Measurements from ENCODE around the gene TTC7B.
A peak's percentile ranks its signal among the peaks of the same experiment; 100 is the strongest.

Gene TTC7B

GRCh38 chr14:90567191-90567590, 249.0 kb downstream of the TTC7B start:
- Histone ChIP-seq H3K9me3 (replicated peaks in 1 of 2; ENCODE audit: control insufficient read depth in 2 of 2, insufficient read depth in 1 of 2, low read depth in 1 of 2, low read length in 2 of 2) (peaks cover 0 to 3% of the 10 kb centered on the region in 2 donors), H4K8ac (ENCODE audit: low read depth, low read length) (no peak overlapping the region), H3K4me2 (ENCODE audit: insufficient read depth, low read length, poor library complexity, severe bottlenecking) (no peak overlapping the region), H2BK15ac (ENCODE audit: low read length) (peak overlapping the region; percentile 30), H2AFZ (ENCODE audit: low read length) (no peak overlapping the region), H3K36me3 (replicated peaks in 1 of 2; ENCODE audit: control insufficient read depth in 2 of 2, insufficient read depth in 2 of 2, low read length in 2 of 2) (peaks cover 0 to 5% of the 10 kb centered on the region in 2 donors), H3K18ac (ENCODE audit: low read length) (peak overlapping the region; percentile 62), H4K91ac (ENCODE audit: low read depth, low read length, poor library complexity) (no peak overlapping the region), H3K9ac (ENCODE audit: low read depth, low read length, poor library complexity) (no peak overlapping the region), H3K27ac (replicated peaks; ENCODE audit: low read length) (peak overlapping the region; percentile 8), H2BK120ac (ENCODE audit: low read depth, low read length) (no peak overlapping the region), H3K4ac (ENCODE audit: low read length) (peak overlapping the region; percentile 1), H3K27me3 (ENCODE audit: control insufficient read depth in 3 of 3, insufficient read depth in 3 of 3, low read depth in 1 of 3, low read length in 3 of 3) (no peaks in the 10 kb centered on the region), H3K79me1 (ENCODE audit: low read depth, low read length) (no peaks in the 10 kb centered on the region), H3K14ac (ENCODE audit: low read length) (no peak overlapping the region), H3K4me3 (ENCODE audit: low read length in 2 of 2) (no peak overlapping the region), H3K4me1 (ENCODE audit: control insufficient read depth in 2 of 2, insufficient read depth in 1 of 2, low read depth in 1 of 2, low read length in 2 of 2) (peaks cover 8 to 28% of the 10 kb centered on the region in 2 donors), H2BK12ac (ENCODE audit: low read length) (peak overlapping the region; percentile 53), H2BK5ac (ENCODE audit: low read length) (peak overlapping the region; percentile 8), H3K23ac (ENCODE audit: low read depth, low read length, poor library complexity) (no peak overlapping the region), H2AK5ac (ENCODE audit: low read depth, low read length) (peak overlapping the region; percentile 57)
- WGBS, 2 donors (ENCODE audit: extremely low coverage in 2 of 2, insufficient read length in 2 of 2, insufficient replicate concordance in 1 of 2): no CpG with 5 or more reads among the region's 11 CpGs
- DNase-seq (ENCODE audit: low spot score): no peak

- Histone ChIP-seq H2BK5ac (ENCODE audit: low read length) (no peak overlapping the region), H3K4me1 (ENCODE audit: control insufficient read depth in 2 of 2, insufficient read depth in 1 of 2, low read depth in 1 of 2, low read length in 2 of 2) (peaks cover 8 to 28% of the 10 kb centered on the region in 2 donors), H2AK5ac (ENCODE audit: low read depth, low read length) (no peak overlapping the region), H3K4me2 (ENCODE audit: insufficient read depth, low read length, poor library complexity, severe bottlenecking) (no peak overlapping the region), H3K18ac (ENCODE audit: low read length) (peak overlapping the region; percentile 23), H3K23ac (ENCODE audit: low read depth, low read length, poor library complexity) (no peak overlapping the region), H4K8ac (ENCODE audit: low read depth, low read length) (no peak overlapping the region), H3K9me3 (replicated peaks in 1 of 2; ENCODE audit: control insufficient read depth in 2 of 2, insufficient read depth in 1 of 2, low read depth in 1 of 2, low read length in 2 of 2) (peaks cover 0 to 3% of the 10 kb centered on the region in 2 donors), H3K14ac (ENCODE audit: low read length) (no peak overlapping the region), H3K9ac (ENCODE audit: low read depth, low read length, poor library complexity) (no peak overlapping the region), H3K79me1 (ENCODE audit: low read depth, low read length) (no peaks in the 10 kb centered on the region), H3K36me3 (replicated peaks in 1 of 2; ENCODE audit: control insufficient read depth in 2 of 2, insufficient read depth in 2 of 2, low read length in 2 of 2) (no peaks in the 10 kb centered on the region), H2BK12ac (ENCODE audit: low read length) (no peak overlapping the region), H3K4me3 (ENCODE audit: low read length in 2 of 2) (no peak overlapping the region), H2AFZ (ENCODE audit: low read length) (no peak overlapping the region), H3K27me3 (ENCODE audit: control insufficient read depth in 3 of 3, insufficient read depth in 3 of 3, low read depth in 1 of 3, low read length in 3 of 3) (no peaks in the 10 kb centered on the region), H3K4ac (ENCODE audit: low read length) (no peak overlapping the region), H2BK15ac (ENCODE audit: low read length) (no peak overlapping the region), H3K27ac (replicated peaks; ENCODE audit: low read length) (no peak overlapping the region), H2BK120ac (ENCODE audit: low read depth, low read length) (no peak overlapping the region), H4K91ac (ENCODE audit: low read depth, low read length, poor library complexity) (no peak overlapping the region)
- DNase-seq (ENCODE audit: low spot score): no peak
- no CpG with 5 or more reads among the region's 4 CpGs for WGBS, 2 donors (ENCODE audit: extremely low coverage in 2 of 2, insufficient read length in 2 of 2, insufficient replicate concordance in 1 of 2)
Measured at GRCh38 chr14:90566481-90566880, 249.7 kb downstream of the TTC7B start.

DNA sequence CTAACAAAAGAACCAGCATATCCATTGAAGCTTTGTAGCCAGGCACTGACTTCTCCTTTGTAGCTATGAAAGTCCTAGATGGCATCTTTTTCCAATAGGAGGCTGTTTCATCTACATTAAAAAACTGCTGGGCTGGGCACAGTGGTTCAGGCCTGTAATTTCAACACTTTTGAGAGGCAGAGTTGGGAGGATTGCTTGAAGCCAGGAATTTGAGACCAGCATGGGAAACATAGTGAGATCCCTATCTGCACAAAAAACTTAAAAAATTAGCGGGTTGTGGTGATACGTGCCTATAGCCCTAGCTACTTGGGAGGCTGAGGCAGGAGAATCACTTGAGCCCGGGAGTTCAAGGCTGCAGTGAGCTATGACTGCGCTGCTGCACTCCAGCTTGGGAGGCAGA, 251.7 kb downstream of the TTC7B start:
- Histone ChIP-seq H3K79me1 (ENCODE audit: low read depth, low read length) (no peaks in the 10 kb centered on the region), H2AK5ac (ENCODE audit: low read depth, low read length) (no peak overlapping the region), H3K14ac (ENCODE audit: low read length) (no peak overlapping the region), H3K18ac (ENCODE audit: low read length) (no peak overlapping the region), H4K8ac (ENCODE audit: low read depth, low read length) (no peak overlapping the region), H3K27me3 (ENCODE audit: control insufficient read depth in 3 of 3, insufficient read depth in 3 of 3, low read depth in 1 of 3, low read length in 3 of 3) (no peaks in the 10 kb centered on the region), H3K27ac (replicated peaks; ENCODE audit: low read length) (no peak overlapping the region), H4K91ac (ENCODE audit: low read depth, low read length, poor library complexity) (no peak overlapping the region), H3K9me3 (replicated peaks in 1 of 2; ENCODE audit: control insufficient read depth in 2 of 2, insufficient read depth in 1 of 2, low read depth in 1 of 2, low read length in 2 of 2) (no peaks in the 10 kb centered on the region), H2BK120ac (ENCODE audit: low read depth, low read length) (no peak overlapping the region), H2BK5ac (ENCODE audit: low read length) (no peak overlapping the region), H3K23ac (ENCODE audit: low read depth, low read length, poor library complexity) (no peak overlapping the region), H2BK12ac (ENCODE audit: low read length) (no peak overlapping the region), H3K4me3 (ENCODE audit: low read length in 2 of 2) (no peak overlapping the region), H2AFZ (ENCODE audit: low read length) (no peak overlapping the region), H2BK15ac (ENCODE audit: low read length) (no peak overlapping the region), H3K4me1 (ENCODE audit: control insufficient read depth in 2 of 2, insufficient read depth in 1 of 2, low read depth in 1 of 2, low read length in 2 of 2) (peaks cover 8 to 32% of the 10 kb centered on the region in 2 donors), H3K9ac (ENCODE audit: low read depth, low read length, poor library complexity) (no peak overlapping the region), H3K4me2 (ENCODE audit: insufficient read depth, low read length, poor library complexity, severe bottlenecking) (no peak overlapping the region), H3K4ac (ENCODE audit: low read length) (no peak overlapping the region), H3K36me3 (replicated peaks in 1 of 2; ENCODE audit: control insufficient read depth in 2 of 2, insufficient read depth in 2 of 2, low read length in 2 of 2) (no peaks in the 10 kb centered on the region)
- DNase-seq (ENCODE audit: low spot score): no peak
- no CpG with 5 or more reads among the region's 4 CpGs for WGBS, 2 donors (ENCODE audit: extremely low coverage in 2 of 2, insufficient read length in 2 of 2, insufficient replicate concordance in 1 of 2)

DNA sequence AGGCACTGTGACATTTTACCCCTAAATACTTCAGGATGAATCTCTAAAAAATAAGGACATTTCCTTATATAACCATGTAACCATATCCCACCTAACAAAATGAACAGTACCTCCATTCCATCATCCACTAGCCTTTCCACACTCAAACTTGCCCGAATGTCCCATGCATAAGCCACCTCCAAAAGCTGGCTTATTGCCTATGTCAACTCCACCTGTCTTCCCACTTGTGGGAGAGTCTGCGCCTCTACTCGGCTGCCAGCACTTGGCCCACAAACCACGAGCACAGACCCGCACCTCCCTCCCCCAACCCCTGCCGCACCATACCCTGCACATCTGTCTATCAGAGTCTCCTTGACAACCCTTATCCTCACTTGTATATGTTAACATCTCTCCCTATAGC, 253.6 kb downstream of the TTC7B start:
- H3K4me3 ChIP-seq (ENCODE audit: low read length in 2 of 2): no peak overlapping the region
- H3K27me3 ChIP-seq (ENCODE audit: control insufficient read depth in 3 of 3, insufficient read depth in 3 of 3, low read depth in 1 of 3, low read length in 3 of 3): no peaks in the 10 kb centered on the region
- H3K4ac ChIP-seq (ENCODE audit: low read length): no peak overlapping the region
- H3K23ac ChIP-seq (ENCODE audit: low read depth, low read length, poor library complexity): no peak overlapping the region
- no peak for DNase-seq (ENCODE audit: low spot score)
- no peak overlapping the region for H2AK5ac ChIP-seq (ENCODE audit: low read depth, low read length)
- no peak overlapping the region for H3K9ac ChIP-seq (ENCODE audit: low read depth, low read length, poor library complexity)
- H4K91ac ChIP-seq (ENCODE audit: low read depth, low read length, poor library complexity): no peak overlapping the region
- H2BK12ac ChIP-seq (ENCODE audit: low read length): no peak overlapping the region
- no peaks in the 10 kb centered on the region for H3K9me3 ChIP-seq (replicated peaks in 1 of 2; ENCODE audit: control insufficient read depth in 2 of 2, insufficient read depth in 1 of 2, low read depth in 1 of 2, low read length in 2 of 2)
- H3K18ac ChIP-seq (ENCODE audit: low read length): no peak overlapping the region
- H3K79me1 ChIP-seq (ENCODE audit: low read depth, low read length): no peaks in the 10 kb centered on the region
- no peak overlapping the region for H2BK15ac ChIP-seq (ENCODE audit: low read length)
- WGBS, 2 donors (ENCODE audit: extremely low coverage in 2 of 2, insufficient read length in 2 of 2, insufficient replicate concordance in 1 of 2): no CpG with 5 or more reads among the region's 6 CpGs
- H3K27ac ChIP-seq (replicated peaks; ENCODE audit: low read length): no peak overlapping the region
- no peaks in the 10 kb centered on the region for H3K36me3 ChIP-seq (replicated peaks in 1 of 2; ENCODE audit: control insufficient read depth in 2 of 2, insufficient read depth in 2 of 2, low read length in 2 of 2)
- H3K14ac ChIP-seq (ENCODE audit: low read length): no peak overlapping the region
- H4K8ac ChIP-seq (ENCODE audit: low read depth, low read length): no peak overlapping the region
- H3K4me2 ChIP-seq (ENCODE audit: insufficient read depth, low read length, poor library complexity, severe bottlenecking): no peak overlapping the region
- no peak overlapping the region for H2AFZ ChIP-seq (ENCODE audit: low read length)
- H2BK5ac ChIP-seq (ENCODE audit: low read length): no peak overlapping the region
- no peak overlapping the region for H2BK120ac ChIP-seq (ENCODE audit: low read depth, low read length)
- peaks cover 0 to 17% of the 10 kb centered on the region in 2 donors for H3K4me1 ChIP-seq (ENCODE audit: control insufficient read depth in 2 of 2, insufficient read depth in 1 of 2, low read depth in 1 of 2, low read length in 2 of 2)
